Spleen (tissue), 3 donors: ENCODE results near the gene ELF2.

Source experiments
- POLR2A ChIP-seq, 3 donors: fragments of 450-650 bp; IDR thresholded peaks; one replicate each; pipeline ENCODE4 v1.5.1; 2017; ENCODE audit warnings: antibody characterized with exemption in 3 of 3, mild to moderate bottlenecking in 1 of 3
- POLR2AphosphoS5 ChIP-seq, 3 donors: sonication (generic); formaldehyde crosslinking; IDR thresholded peaks; one replicate each; pipeline ENCODE4 v1.5.1; 2017; ENCODE audit warnings: antibody characterized with exemption in 3 of 3

- TF ChIP-seq POLR2AphosphoS5 (IDR thresholded peaks at IDR 0.05) (no peak), POLR2A (IDR thresholded peaks at IDR 0.05) (no peak)
Measured at GRCh38 chr4:139142087-139142486, 34.9 kb downstream of the ELF2 start.
